ENCODE measurements around the gene AP3S2. TPM values are rescaled to one million over a fixed set of nuclear protein-coding genes. Genes with fewer than 3 reads are reported as not detected.

AP3S2 gene
- total and polyA plus RNA-seq, 2 of the 13 experiments (the other 11 are each of a cell fraction or from before 2014, with no cell fraction given): 17.6 to 44.4 TPM

DNA sequence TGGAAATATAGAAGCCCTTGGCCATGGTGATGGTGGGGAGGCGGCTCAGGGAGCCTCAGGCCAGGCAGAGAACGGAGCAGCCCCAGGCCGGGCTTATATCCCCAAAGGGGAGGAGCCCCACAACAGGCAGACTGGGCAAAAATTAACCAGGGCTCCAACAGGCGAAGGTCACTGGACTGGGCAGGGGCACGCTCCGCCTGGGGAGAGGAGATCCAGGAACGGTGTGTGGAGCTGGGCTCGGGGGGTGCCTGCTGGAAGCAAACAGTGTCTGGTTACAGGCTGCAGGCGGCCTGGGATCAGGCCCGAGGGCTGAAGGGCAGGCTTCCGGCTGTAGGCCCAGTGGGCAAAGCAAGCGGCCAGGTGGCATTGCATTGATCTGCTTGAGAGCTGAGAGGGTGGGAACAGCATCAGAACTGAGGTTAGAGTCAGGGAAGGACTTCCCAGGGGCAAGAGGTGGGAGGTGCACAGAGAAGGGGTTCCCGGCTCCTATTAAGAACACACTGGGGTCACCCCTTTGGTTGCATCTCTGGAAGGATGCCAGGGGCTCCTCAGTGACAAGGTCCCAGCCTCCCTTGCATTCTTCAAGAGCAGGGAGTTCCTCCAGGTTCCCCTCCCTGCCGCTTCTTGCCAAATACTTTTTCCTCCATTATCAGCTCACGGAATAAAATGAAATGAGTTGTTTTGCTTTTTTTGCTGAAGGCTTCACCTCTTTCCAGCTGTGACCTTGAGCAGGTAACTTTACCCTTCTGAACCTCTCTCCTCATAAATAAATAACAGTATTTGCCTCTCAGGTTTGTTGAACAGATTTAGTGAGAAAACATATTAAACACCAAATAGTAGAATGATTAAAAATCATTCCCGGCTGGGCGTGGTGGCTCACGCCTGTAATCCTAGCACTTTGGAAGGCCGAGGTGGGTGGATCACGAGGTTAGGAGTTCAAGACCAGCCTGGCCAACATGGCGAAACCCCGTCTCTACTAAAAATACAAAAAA lies 86.9 kb downstream of the AP3S2 start (continued):
- TF ChIP-seq, protein P1, sequence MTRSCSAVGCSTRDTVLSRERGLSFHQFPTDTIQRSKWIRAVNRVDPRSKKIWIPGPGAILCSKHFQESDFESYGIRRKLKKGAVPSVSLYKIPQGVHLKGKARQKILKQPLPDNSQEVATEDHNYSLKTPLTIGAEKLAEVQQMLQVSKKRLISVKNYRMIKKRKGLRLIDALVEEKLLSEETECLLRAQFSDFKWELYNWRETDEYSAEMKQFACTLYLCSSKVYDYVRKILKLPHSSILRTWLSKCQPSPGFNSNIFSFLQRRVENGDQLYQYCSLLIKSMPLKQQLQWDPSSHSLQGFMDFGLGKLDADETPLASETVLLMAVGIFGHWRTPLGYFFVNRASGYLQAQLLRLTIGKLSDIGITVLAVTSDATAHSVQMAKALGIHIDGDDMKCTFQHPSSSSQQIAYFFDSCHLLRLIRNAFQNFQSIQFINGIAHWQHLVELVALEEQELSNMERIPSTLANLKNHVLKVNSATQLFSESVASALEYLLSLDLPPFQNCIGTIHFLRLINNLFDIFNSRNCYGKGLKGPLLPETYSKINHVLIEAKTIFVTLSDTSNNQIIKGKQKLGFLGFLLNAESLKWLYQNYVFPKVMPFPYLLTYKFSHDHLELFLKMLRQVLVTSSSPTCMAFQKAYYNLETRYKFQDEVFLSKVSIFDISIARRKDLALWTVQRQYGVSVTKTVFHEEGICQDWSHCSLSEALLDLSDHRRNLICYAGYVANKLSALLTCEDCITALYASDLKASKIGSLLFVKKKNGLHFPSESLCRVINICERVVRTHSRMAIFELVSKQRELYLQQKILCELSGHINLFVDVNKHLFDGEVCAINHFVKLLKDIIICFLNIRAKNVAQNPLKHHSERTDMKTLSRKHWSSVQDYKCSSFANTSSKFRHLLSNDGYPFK (CRISPR knock-in tag; IDR thresholded peaks at IDR 0.05; ENCODE audit: borderline replicate concordance): no peak; the same call in 1 of the 2 replicates
- TF ChIP-seq ZNF124 (CRISPR knock-in tag; IDR thresholded peaks at IDR 0.05) (peak; percentile 85), ZNF782 (CRISPR knock-in tag; IDR thresholded peaks at IDR 0.05; ENCODE audit: borderline replicate concordance) (no peak), TMF1 (CRISPR knock-in tag; IDR thresholded peaks at IDR 0.05; ENCODE audit: low read depth) (no peak), ZNF121 (CRISPR knock-in tag; IDR thresholded peaks at IDR 0.05) (no peak; the same call in 1 of the 2 replicates), KLF12 (CRISPR knock-in tag; IDR thresholded peaks at IDR 0.05; ENCODE audit: borderline replicate concordance) (peak; percentile 57; the same call in 1 of the 2 replicates), ZNF441 (CRISPR knock-in tag; IDR thresholded peaks at IDR 0.05; ENCODE audit: borderline replicate concordance) (peak; percentile 62; the same call in 1 of the 2 replicates), ZNF431 (CRISPR knock-in tag; IDR thresholded peaks at IDR 0.05; ENCODE audit: borderline replicate concordance, low read depth) (peak; percentile 88), HNF4A (CRISPR knock-in tag; IDR thresholded peaks at IDR 0.05) (peak; percentile 84), MED8 (CRISPR knock-in tag; IDR thresholded peaks at IDR 0.05; ENCODE audit: insufficient replicate concordance) (peak; percentile 27), ZNF660 (CRISPR knock-in tag; IDR thresholded peaks at IDR 0.05; ENCODE audit: borderline replicate concordance, low read depth) (no peak), ZFYVE20 (CRISPR knock-in tag; IDR thresholded peaks at IDR 0.05; ENCODE audit: borderline replicate concordance, low read depth) (no peak), MBNL3 (CRISPR knock-in tag; conservative IDR thresholded peaks at IDR 0.05) (no peak), JUN (CRISPR knock-in tag; IDR thresholded peaks at IDR 0.05) (0 out of 2 replicates have a peak, but pooled peaks have one; percentile 22)
- TF ChIP-seq, protein P2, sequence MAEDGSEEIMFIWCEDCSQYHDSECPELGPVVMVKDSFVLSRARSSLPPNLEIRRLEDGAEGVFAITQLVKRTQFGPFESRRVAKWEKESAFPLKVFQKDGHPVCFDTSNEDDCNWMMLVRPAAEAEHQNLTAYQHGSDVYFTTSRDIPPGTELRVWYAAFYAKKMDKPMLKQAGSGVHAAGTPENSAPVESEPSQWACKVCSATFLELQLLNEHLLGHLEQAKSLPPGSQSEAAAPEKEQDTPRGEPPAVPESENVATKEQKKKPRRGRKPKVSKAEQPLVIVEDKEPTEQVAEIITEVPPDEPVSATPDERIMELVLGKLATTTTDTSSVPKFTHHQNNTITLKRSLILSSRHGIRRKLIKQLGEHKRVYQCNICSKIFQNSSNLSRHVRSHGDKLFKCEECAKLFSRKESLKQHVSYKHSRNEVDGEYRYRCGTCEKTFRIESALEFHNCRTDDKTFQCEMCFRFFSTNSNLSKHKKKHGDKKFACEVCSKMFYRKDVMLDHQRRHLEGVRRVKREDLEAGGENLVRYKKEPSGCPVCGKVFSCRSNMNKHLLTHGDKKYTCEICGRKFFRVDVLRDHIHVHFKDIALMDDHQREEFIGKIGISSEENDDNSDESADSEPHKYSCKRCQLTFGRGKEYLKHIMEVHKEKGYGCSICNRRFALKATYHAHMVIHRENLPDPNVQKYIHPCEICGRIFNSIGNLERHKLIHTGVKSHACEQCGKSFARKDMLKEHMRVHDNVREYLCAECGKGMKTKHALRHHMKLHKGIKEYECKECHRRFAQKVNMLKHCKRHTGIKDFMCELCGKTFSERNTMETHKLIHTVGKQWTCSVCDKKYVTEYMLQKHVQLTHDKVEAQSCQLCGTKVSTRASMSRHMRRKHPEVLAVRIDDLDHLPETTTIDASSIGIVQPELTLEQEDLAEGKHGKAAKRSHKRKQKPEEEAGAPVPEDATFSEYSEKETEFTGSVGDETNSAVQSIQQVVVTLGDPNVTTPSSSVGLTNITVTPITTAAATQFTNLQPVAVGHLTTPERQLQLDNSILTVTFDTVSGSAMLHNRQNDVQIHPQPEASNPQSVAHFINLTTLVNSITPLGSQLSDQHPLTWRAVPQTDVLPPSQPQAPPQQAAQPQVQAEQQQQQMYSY (CRISPR knock-in tag; IDR thresholded peaks at IDR 0.05): peak; percentile 78; the same call in 1 of the 2 replicates
- TF ChIP-seq, protein P3, sequence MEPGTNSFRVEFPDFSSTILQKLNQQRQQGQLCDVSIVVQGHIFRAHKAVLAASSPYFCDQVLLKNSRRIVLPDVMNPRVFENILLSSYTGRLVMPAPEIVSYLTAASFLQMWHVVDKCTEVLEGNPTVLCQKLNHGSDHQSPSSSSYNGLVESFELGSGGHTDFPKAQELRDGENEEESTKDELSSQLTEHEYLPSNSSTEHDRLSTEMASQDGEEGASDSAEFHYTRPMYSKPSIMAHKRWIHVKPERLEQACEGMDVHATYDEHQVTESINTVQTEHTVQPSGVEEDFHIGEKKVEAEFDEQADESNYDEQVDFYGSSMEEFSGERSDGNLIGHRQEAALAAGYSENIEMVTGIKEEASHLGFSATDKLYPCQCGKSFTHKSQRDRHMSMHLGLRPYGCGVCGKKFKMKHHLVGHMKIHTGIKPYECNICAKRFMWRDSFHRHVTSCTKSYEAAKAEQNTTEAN (CRISPR knock-in tag; conservative IDR thresholded peaks at IDR 0.05): peak; percentile 72
- TF ChIP-seq, protein P4, sequence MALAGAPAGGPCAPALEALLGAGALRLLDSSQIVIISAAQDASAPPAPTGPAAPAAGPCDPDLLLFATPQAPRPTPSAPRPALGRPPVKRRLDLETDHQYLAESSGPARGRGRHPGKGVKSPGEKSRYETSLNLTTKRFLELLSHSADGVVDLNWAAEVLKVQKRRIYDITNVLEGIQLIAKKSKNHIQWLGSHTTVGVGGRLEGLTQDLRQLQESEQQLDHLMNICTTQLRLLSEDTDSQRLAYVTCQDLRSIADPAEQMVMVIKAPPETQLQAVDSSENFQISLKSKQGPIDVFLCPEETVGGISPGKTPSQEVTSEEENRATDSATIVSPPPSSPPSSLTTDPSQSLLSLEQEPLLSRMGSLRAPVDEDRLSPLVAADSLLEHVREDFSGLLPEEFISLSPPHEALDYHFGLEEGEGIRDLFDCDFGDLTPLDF (CRISPR knock-in tag; IDR thresholded peaks at IDR 0.05): 0 out of 2 replicates have a peak, but pooled peaks have one; percentile 20
- TF ChIP-seq, protein P5, sequence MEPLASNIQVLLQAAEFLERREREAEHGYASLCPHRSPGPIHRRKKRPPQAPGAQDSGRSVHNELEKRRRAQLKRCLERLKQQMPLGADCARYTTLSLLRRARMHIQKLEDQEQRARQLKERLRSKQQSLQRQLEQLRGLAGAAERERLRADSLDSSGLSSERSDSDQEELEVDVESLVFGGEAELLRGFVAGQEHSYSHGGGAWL (CRISPR knock-in tag; IDR thresholded peaks at IDR 0.05): peak; percentile 76; the same call in 1 of the 2 replicates

Data from HepG2 (cell line).